Cardiac septum (tissue), 1 donor: ENCODE measurements around the gene GBP1. TPM values are rescaled to one million over a fixed set of nuclear protein-coding genes. Genes with fewer than 3 reads are reported as not detected.
"Not testable (repeated sequence)": the region's sequence is repeated elsewhere in the genome, so short reads cannot be mapped to it uniquely, and the experiment has no call there.

Experiments
- DNase-seq: peaks from one replicate; pipeline ENCODE4 v3.0.0-alpha.2; 2020; ENCODE audit warnings: low spot score
- intact Hi-C: fragments of 100-400 bp; cut with DNase I; formaldehyde crosslinking; loops from one replicate; pipeline ENCODE4 v1.14.0; 2022
- long read RNA-seq: library from polyadenylated mRNA; unstranded; transcript quantifications from one replicate; pipeline ENCODE4 v2.0.0, GENCODE V29; 2021
- total RNA-seq: library from RNA; stranded (reverse); fragmentation: NEBNext Ultra II Directional; extraction: Animal tissue kit (Norgen Biotek cat#: 25700); gene quantifications from one replicate; pipeline ENCODE4 v1.2.1, GENCODE V29; 2021
- donor health status: DM: no; HTN: no; CAD: no.

The GBP1 gene
- total RNA-seq: 6.2 TPM
- long read RNA-seq, partial matches to known transcripts: 2 of 5 reads
- long read RNA-seq, other reads (novel, unspliced or antisense): 1 of 5 reads

GRCh38 chr1:89065079-89065868 lies at the start of gene GBP1:
Gene GBP1, minus strand, starts transcription at chr1:89065208. Its CDS starts 1,974 bp downstream, at chr1:89063234.
- no peak for DNase-seq
- intact Hi-C loops: loop anchor here (2.0 to 5.0 kb wide), 2 partner anchors 57 to 134 kb away; partner anchors contain the start of gene GBP4

GRCh38 chr1:89114662-89115061 lies 49.7 kb upstream of the GBP1 start:
- DNase-seq: no peak
- intact Hi-C loops: no loop called here

GRCh38 chr1:89112871-89113613 lies 48.0 kb upstream of the GBP1 start:
- intact Hi-C loops: no loop called here
- DNase-seq: no peak

- no peak for DNase-seq
- intact Hi-C loops: no loop called here
Observed at GRCh38 chr1:89104687-89105086, 39.7 kb upstream of the GBP1 start.

- DNase-seq: no peak
- intact Hi-C loops: no loop called here
Observed at GRCh38 chr1:89104147-89104546, 39.1 kb upstream of the GBP1 start.

GRCh38 chr1:89102021-89102420 lies 37.0 kb upstream of the GBP1 start:
- DNase-seq: no peak
- intact Hi-C loops: no loop called here

GRCh38 chr1:89100412-89100811 lies 35.4 kb upstream of the GBP1 start:
- DNase-seq: no peak
- intact Hi-C loops: no loop called here

- no peak for DNase-seq
- intact Hi-C loops: no loop called here
Observed at GRCh38 chr1:89098857-89099256, 33.8 kb upstream of the GBP1 start.

- intact Hi-C loops: no loop called here
- DNase-seq: no peak
Observed at GRCh38 chr1:89095737-89096136, 30.7 kb upstream of the GBP1 start.

- no peak for DNase-seq
- intact Hi-C loops: no loop called here
Observed at GRCh38 chr1:89089962-89090361, 25.0 kb upstream of the GBP1 start.

GRCh38 chr1:89088572-89088971 lies 23.6 kb upstream of the GBP1 start:
- DNase-seq: no peak
- intact Hi-C loops: no loop called here

- DNase-seq: no peak
- intact Hi-C loops: no loop called here
Observed at GRCh38 chr1:89087241-89087640, 22.2 kb upstream of the GBP1 start.

- intact Hi-C loops: no loop called here
- DNase-seq: no peak
Observed at GRCh38 chr1:89085781-89086180, 20.8 kb upstream of the GBP1 start.

- intact Hi-C loops: no loop called here
- no peak for DNase-seq
Observed at GRCh38 chr1:89081005-89081404, 16.0 kb upstream of the GBP1 start.

- intact Hi-C loops: not testable (repeated sequence)
Observed at GRCh38 chr1:89080068-89080467, 15.1 kb upstream of the GBP1 start.

GRCh38 chr1:89072466-89073065 lies 7.6 kb upstream of the GBP1 start:
- intact Hi-C loops: not testable (repeated sequence)

More at GRCh38 chr1:89080068-89080467, 15.1 kb upstream of the GBP1 start:
- DNase-seq: not testable (repeated sequence)

GRCh38 chr1:89070509-89070908 lies 5.5 kb upstream of the GBP1 start:
- intact Hi-C loops: no loop called here

More at GRCh38 chr1:89072466-89073065, 7.6 kb upstream of the GBP1 start:
- DNase-seq: not testable (repeated sequence)

GRCh38 chr1:89069951-89070350 lies 4.9 kb upstream of the GBP1 start:
- intact Hi-C loops: loop anchor here (5.0 kb wide), 1 partner anchor 52 kb away; no protein-coding TSS in a partner anchor
- no peak for DNase-seq

More at GRCh38 chr1:89070509-89070908, 5.5 kb upstream of the GBP1 start:
- DNase-seq: no peak

- intact Hi-C loops: loop anchor here (5.0 kb wide), 1 partner anchor 54 kb away; no protein-coding TSS in a partner anchor
Observed at GRCh38 chr1:89068291-89068690, 3.3 kb upstream of the GBP1 start.

GRCh38 chr1:89064632-89065031 lies 376 bp downstream of the GBP1 start:
- DNase-seq: no peak
- intact Hi-C loops: loop anchor here (2.0 to 5.0 kb wide), 3 partner anchors 42 to 134 kb away; partner anchors contain the start of genes GBP3 and GBP4

More at GRCh38 chr1:89068291-89068690, 3.3 kb upstream of the GBP1 start:
- no peak for DNase-seq
